NCI-H187 (cell line): ENCODE results near the gene RABL2B.

Experiments used
- DNase-seq, 2 experiments: peaks; one replicate each; lab custom pipeline; 2025; lab: John Stamatoyannopoulos, UW

The RABL2B gene

GRCh38 chr22:50722716-50723428, 60.6 kb downstream of the RABL2B start:
- no peak for DNase-seq

GRCh38 chr22:50722048-50722701, 61.3 kb downstream of the RABL2B start:
- DNase-seq: no peak

GRCh38 chr22:50721257-50721844, 62.1 kb downstream of the RABL2B start:
- no peak for DNase-seq

GRCh38 chr22:50720301-50721256, 62.9 kb downstream of the RABL2B start:
- DNase-seq: no peak

GRCh38 chr22:50719814-50720300, 63.6 kb downstream of the RABL2B start:
- DNase-seq: no peak

- DNase-seq: no peak
Measured at GRCh38 chr22:50718352-50718709, 65.1 kb downstream of the RABL2B start.

GRCh38 chr22:50717709-50718351, 65.6 kb downstream of the RABL2B start:
- DNase-seq: no peak
